Smooth muscle cell (in vitro differentiated cells): ENCODE data around the gene MPZL2. TPM values are rescaled to one million over a fixed set of nuclear protein-coding genes. Genes with fewer than 3 reads are reported as not detected.
A peak's percentile ranks its signal among the peaks of the same experiment; 100 is the strongest.

ENCODE experiments used
- DNase-seq: peaks from one replicate; lab custom pipeline; 2025; ENCODE audit not compliant: unreplicated experiment; lab: John Stamatoyannopoulos, UW
- H2AFZ ChIP-seq: fragments of 200-600 bp; sonication (generic); 2 replicates; pipeline ENCODE4 v1.6.0; 2016; ENCODE audit warnings: antibody characterized with exemption, low read depth, mild to moderate bottlenecking
- H3F3A ChIP-seq: fragments of 200-600 bp; sonication (generic); 2 replicates; pipeline ENCODE4 v1.6.0; 2017; ENCODE audit warnings: antibody characterized with exemption, low read depth
- H3K27ac ChIP-seq: fragments of 200-600 bp; sonication (generic); 2 replicates; pipeline ENCODE4 v1.5.1; 2016; ENCODE audit warnings: low read depth, mild to moderate bottlenecking
- H3K27me3 ChIP-seq: fragments of 200-600 bp; sonication (generic); 2 replicates; pipeline ENCODE4 v1.6.1; 2016; ENCODE audit warnings: low read depth, mild to moderate bottlenecking
- H3K36me3 ChIP-seq: fragments of 200-600 bp; sonication (generic); 2 replicates; pipeline ENCODE4 v1.5.1; 2016; ENCODE audit warnings: low read depth
- H3K4me1 ChIP-seq: fragments of 200-600 bp; sonication (generic); 2 replicates; pipeline ENCODE4 v1.5.1; 2016; ENCODE audit warnings: low read depth
- H3K4me2 ChIP-seq: fragments of 200-600 bp; sonication (generic); 2 replicates; pipeline ENCODE4 v1.6.0; 2016; ENCODE audit warnings: mild to moderate bottlenecking
- H3K4me3 ChIP-seq: fragments of 200-600 bp; sonication (generic); 2 replicates; pipeline ENCODE4 v1.5.1; 2016; ENCODE audit warnings: mild to moderate bottlenecking
- H3K79me2 ChIP-seq: fragments of 200-600 bp; sonication (generic); 2 replicates; pipeline ENCODE4 v1.6.0; 2016; ENCODE audit warnings: low read depth, mild to moderate bottlenecking
- H3K9ac ChIP-seq: fragments of 200-600 bp; sonication (generic); 2 replicates; pipeline ENCODE4 v1.6.0; 2016; ENCODE audit warnings: low read depth
- H3K9me3 ChIP-seq: fragments of 200-600 bp; sonication (generic); replicated peaks from 2 replicates; pipeline ENCODE4 v1.5.1; 2016; ENCODE audit warnings: low read depth
- H4K20me1 ChIP-seq: fragments of 200-600 bp; sonication (generic); 2 replicates; pipeline ENCODE4 v1.6.0; 2016; ENCODE audit warnings: low read depth
- WGBS: methylation state at CpG from one replicate; pipeline ENCODE4 v1.1.7; 2016; ENCODE audit warnings: low lambda C conversion rate; 5-methylcytosine and 5-hydroxymethylcytosine counted together
- polyA plus RNA-seq: library from polyadenylated mRNA; unstranded; fragments of >200 nt; fragmentation: Nextera tagmentation; extraction: Ambion mirVana; gene quantifications from 2 replicates; pipeline ENCODE4 v1.2.1, GENCODE V29; 2016
- total RNA-seq: library from RNA; depleted of rRNA; stranded (reverse); fragments of >200 nt; gene quantifications from 2 replicates; pipeline ENCODE4 v1.2.3, GENCODE V29; 2014
- TF ChIP-seq, protein P1 (sequence below): fragments of 200-600 bp; sonication (generic); IDR thresholded peaks from 2 replicates; pipeline ENCODE4 v1.5.1; 2017; ENCODE audit warnings: borderline replicate concordance, mild to moderate bottlenecking, antibody characterized with exemption; ENCODE audit not compliant: insufficient read depth, poor library complexity, severe bottlenecking

MPZL2 gene
- total and polyA plus RNA-seq, 2 experiments from 2014 or later: 5.5 to 53.9 TPM

DNA sequence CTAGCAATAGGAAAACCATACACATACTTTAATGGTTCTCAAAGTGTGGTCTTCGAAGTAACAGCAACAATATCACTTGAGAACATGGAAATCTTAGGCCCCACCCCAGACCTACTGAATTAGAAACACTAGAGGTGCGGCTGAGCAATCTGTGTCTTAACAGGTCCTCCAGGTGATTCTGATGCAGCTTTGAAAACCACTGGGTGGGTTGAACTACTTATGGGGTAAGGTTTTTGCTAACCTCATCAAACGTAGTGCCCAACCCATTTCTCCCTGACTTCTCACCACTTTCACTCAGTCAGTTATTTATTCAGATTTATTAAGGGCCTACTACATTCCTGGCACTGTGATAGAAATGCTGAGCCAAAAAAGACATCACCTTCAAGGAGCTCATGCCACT lies 3.7 kb downstream of the MPZL2 start:
- no peak overlapping the region for H3K4me3 ChIP-seq
- no peak overlapping the region for H3K27ac ChIP-seq
- H3F3A ChIP-seq: no peaks in the 10 kb centered on the region
- no peaks in the 10 kb centered on the region for H3K79me2 ChIP-seq
- peaks cover 12% of the 10 kb centered on the region for H3K4me1 ChIP-seq
- TF ChIP-seq, protein P1, sequence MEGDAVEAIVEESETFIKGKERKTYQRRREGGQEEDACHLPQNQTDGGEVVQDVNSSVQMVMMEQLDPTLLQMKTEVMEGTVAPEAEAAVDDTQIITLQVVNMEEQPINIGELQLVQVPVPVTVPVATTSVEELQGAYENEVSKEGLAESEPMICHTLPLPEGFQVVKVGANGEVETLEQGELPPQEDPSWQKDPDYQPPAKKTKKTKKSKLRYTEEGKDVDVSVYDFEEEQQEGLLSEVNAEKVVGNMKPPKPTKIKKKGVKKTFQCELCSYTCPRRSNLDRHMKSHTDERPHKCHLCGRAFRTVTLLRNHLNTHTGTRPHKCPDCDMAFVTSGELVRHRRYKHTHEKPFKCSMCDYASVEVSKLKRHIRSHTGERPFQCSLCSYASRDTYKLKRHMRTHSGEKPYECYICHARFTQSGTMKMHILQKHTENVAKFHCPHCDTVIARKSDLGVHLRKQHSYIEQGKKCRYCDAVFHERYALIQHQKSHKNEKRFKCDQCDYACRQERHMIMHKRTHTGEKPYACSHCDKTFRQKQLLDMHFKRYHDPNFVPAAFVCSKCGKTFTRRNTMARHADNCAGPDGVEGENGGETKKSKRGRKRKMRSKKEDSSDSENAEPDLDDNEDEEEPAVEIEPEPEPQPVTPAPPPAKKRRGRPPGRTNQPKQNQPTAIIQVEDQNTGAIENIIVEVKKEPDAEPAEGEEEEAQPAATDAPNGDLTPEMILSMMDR: no peak
- no peaks in the 10 kb centered on the region for H3K9me3 ChIP-seq
- DNase-seq: no peak
- WGBS: 91% methylated on average over 3 of the region's 3 CpGs
- H3K36me3 ChIP-seq: no peaks in the 10 kb centered on the region
- H3K4me2 ChIP-seq: no peak overlapping the region
- H4K20me1 ChIP-seq: no peaks in the 10 kb centered on the region
- no peak overlapping the region for H2AFZ ChIP-seq
- H3K9ac ChIP-seq: no peak overlapping the region
- H3K27me3 ChIP-seq: peaks cover 74% of the 10 kb centered on the region

DNA sequence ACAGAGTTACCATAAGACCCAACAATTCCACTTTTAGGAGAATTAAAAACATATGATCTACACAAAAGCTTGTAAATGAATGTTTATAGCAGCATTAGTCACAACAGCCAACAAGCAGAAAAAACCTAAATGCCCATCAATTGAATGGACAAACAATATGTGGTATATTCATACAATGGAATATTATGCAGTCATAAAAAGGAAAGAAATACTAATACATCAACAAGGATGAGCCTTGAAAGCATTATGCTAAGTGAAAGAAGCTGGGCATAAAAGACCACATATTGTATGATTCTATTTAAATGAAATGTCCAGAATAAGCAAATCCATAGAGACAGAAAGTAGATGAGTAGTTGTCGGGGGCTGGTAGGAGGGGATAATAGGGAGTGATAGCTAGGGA lies 5.0 kb downstream of the MPZL2 start:
- Histone ChIP-seq H3K36me3 (no peaks in the 10 kb centered on the region), H3K9me3 (no peaks in the 10 kb centered on the region), H3K4me2 (no peak overlapping the region), H3F3A (no peaks in the 10 kb centered on the region), H3K4me1 (peaks cover 6% of the 10 kb centered on the region), H3K27me3 (peaks cover 74% of the 10 kb centered on the region), H3K27ac (no peak overlapping the region), H2AFZ (no peak overlapping the region), H3K4me3 (no peak overlapping the region), H3K9ac (no peak overlapping the region), H3K79me2 (no peaks in the 10 kb centered on the region), H4K20me1 (no peaks in the 10 kb centered on the region)
- 100% methylated on average over 1 of the region's 1 CpG for WGBS
- no peak for DNase-seq
- TF ChIP-seq, protein P1: no peak

DNA sequence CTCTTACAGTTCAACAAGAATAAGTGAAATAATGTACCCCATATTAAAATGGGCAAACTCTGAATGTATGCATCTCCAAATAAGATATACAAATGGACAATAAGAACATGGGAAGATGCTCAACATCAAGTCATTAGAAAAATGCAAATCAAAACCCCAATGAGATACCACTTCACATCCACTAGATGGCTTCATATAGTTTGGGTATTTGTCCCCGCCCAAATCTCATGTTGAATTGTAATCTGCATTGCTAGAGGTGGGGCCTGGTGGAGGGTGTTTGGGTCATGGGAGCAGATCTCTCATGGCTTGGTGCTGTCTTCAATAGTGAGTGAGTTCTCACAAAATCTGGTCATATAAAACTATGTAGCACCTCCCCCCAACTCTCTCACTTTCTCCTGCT lies 5.7 kb downstream of the MPZL2 start:
- Histone ChIP-seq H3K27ac (no peak overlapping the region), H3K27me3 (peaks cover 74% of the 10 kb centered on the region), H3K36me3 (no peaks in the 10 kb centered on the region), H3K79me2 (no peaks in the 10 kb centered on the region), H3K4me3 (no peak overlapping the region), H4K20me1 (no peaks in the 10 kb centered on the region), H3K9me3 (no peaks in the 10 kb centered on the region), H2AFZ (no peak overlapping the region), H3K4me2 (no peak overlapping the region), H3F3A (no peaks in the 10 kb centered on the region), H3K4me1 (no peaks in the 10 kb centered on the region), H3K9ac (no peak overlapping the region)
- DNase-seq: no peak
- 43% methylated on average over 1 of the region's 1 CpG for WGBS
- TF ChIP-seq, protein P1: no peak

DNA sequence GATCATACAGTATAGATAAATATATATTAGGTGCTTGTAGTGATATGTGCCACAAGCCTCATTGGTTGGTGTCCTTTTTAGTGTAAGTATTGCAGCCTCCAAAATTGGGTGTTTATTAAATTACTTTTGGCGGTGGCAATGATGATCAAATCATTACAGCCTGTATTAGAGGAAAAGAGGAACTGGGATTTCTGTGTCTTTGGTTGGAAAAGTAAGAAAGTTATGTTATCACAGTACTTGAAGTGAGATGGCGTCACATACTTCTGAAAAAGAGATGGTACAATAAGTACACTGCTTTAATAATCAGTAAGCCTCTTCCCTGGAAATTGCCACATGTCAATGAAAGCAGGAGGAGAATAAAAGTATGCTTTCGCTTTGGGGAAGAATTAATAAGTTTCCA lies 11.4 kb downstream of the MPZL2 start:
- H3K4me3 ChIP-seq: peak overlapping the region; percentile 79

More for the DNA sequence above, 11.4 kb downstream of the MPZL2 start:
- Histone ChIP-seq H3K9me3 (no peaks in the 10 kb centered on the region), H4K20me1 (no peaks in the 10 kb centered on the region), H3K79me2 (no peaks in the 10 kb centered on the region), H3K4me1 (peaks cover 6% of the 10 kb centered on the region), H3K9ac (peak overlapping the region; percentile 85), H3K36me3 (no peaks in the 10 kb centered on the region), H3K27me3 (peaks cover 63% of the 10 kb centered on the region), H3K27ac (peak overlapping the region; percentile 83), H2AFZ (peak overlapping the region; percentile 92), H3F3A (no peaks in the 10 kb centered on the region), H3K4me2 (peak overlapping the region; percentile 87)
- WGBS: 68% methylated on average over 3 of the region's 3 CpGs
- TF ChIP-seq, protein P1: no peak
- DNase-seq: no peak
